Measurements from ENCODE around the gene NTNG1. TPM values are rescaled to one million over a fixed set of nuclear protein-coding genes. Genes with fewer than 3 reads are reported as not detected.

The NTNG1 gene
- total RNA-seq, 1 experiment from 2014 or later, result not detected

DNA sequence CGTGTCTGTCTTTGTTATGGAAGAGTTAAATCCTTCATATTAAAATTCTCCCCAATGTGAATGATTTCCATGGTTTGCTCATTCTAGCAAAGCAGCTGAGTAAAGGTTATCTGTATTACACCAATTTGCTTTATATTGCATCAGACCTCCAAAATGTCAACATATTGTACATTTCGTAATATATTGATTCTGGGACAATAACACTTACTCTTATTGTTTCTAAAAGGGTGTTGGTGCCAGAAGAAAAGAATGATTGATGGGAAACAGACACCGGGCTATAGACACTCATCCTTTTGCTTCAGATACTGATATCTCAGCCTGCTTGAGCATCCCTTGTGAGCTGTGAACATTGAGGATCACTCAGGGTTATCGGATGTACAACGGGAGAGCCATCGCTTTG, 7.0 kb downstream of the NTNG1 start:
- Mint-ChIP-seq H3K9me3 (ENCODE audit: unreplicated experiment) (no peaks in the 10 kb centered on the region), H3K36me3 (ENCODE audit: insufficient read depth, unreplicated experiment) (no peaks in the 10 kb centered on the region), H3K27me3 (ENCODE audit: insufficient read depth, unreplicated experiment) (no peaks in the 10 kb centered on the region), H3K27ac (ENCODE audit: low read depth, unreplicated experiment) (no peak overlapping the region), H3K4me1 (ENCODE audit: insufficient read depth, unreplicated experiment) (no peaks in the 10 kb centered on the region), H3K4me3 (ENCODE audit: unreplicated experiment) (no peak overlapping the region)
- ChIA-PET POLR2A (no interaction called here), CTCF (no interaction called here)
- intact Hi-C loops (cut with micrococcal nuclease), result loop anchor here (10.0 kb wide), 1 partner anchor 353 kb away; no protein-coding TSS in a partner anchor
- DNase-seq (ENCODE audit: unreplicated experiment), result no peak
- TF ChIP-seq, protein P1, sequence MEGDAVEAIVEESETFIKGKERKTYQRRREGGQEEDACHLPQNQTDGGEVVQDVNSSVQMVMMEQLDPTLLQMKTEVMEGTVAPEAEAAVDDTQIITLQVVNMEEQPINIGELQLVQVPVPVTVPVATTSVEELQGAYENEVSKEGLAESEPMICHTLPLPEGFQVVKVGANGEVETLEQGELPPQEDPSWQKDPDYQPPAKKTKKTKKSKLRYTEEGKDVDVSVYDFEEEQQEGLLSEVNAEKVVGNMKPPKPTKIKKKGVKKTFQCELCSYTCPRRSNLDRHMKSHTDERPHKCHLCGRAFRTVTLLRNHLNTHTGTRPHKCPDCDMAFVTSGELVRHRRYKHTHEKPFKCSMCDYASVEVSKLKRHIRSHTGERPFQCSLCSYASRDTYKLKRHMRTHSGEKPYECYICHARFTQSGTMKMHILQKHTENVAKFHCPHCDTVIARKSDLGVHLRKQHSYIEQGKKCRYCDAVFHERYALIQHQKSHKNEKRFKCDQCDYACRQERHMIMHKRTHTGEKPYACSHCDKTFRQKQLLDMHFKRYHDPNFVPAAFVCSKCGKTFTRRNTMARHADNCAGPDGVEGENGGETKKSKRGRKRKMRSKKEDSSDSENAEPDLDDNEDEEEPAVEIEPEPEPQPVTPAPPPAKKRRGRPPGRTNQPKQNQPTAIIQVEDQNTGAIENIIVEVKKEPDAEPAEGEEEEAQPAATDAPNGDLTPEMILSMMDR (IDR thresholded peaks at IDR 0.05; ENCODE audit: unreplicated experiment), result no peak
- BruUV-seq (replicated peaks), result no TSS peak

GRCh38 chr1:107149946-107150345, 9.1 kb downstream of the NTNG1 start:
- DNase-seq (ENCODE audit: unreplicated experiment), result no peak
- POLR2A ChIA-PET, result interaction anchor here (0.6 kb wide), 1 partner anchor 367 kb away, joined by 3 read pairs; no protein-coding TSS in a partner anchor
- Mint-ChIP-seq H3K9me3 (ENCODE audit: unreplicated experiment) (no peaks in the 10 kb centered on the region), H3K27me3 (ENCODE audit: insufficient read depth, unreplicated experiment) (no peaks in the 10 kb centered on the region), H3K4me1 (ENCODE audit: insufficient read depth, unreplicated experiment) (no peaks in the 10 kb centered on the region), H3K27ac (ENCODE audit: low read depth, unreplicated experiment) (no peak overlapping the region), H3K4me3 (ENCODE audit: unreplicated experiment) (no peak overlapping the region), H3K36me3 (ENCODE audit: insufficient read depth, unreplicated experiment) (no peaks in the 10 kb centered on the region)
- BruUV-seq (replicated peaks), result no TSS peak
- TF ChIP-seq, protein P1 (IDR thresholded peaks at IDR 0.05; ENCODE audit: unreplicated experiment), result no peak
- CTCF ChIA-PET, result no interaction called here
- intact Hi-C loops (cut with micrococcal nuclease), result loop anchor here (10.0 kb wide), 1 partner anchor 355 kb away; no protein-coding TSS in a partner anchor

DNA sequence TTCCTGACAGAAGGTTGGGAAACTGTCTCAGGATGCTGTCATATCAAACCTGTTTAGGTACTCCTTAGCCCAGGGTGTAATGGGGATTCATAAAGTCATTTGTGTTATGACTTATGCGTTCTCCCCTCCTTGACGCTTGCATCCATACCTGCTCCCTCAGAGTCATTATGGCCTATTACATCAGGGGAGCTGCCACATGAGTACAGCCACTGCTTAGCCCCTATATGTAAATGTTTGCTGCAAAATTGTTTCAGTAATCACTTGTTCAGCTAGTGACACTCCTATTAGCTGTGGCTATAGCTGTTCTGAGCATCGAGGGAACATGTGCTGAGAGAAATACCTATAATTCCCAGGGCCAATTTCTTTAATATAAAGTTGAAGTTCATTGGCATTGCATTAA, 10.5 kb downstream of the NTNG1 start:
- H3K4me3 Mint-ChIP-seq (ENCODE audit: unreplicated experiment), result no peak overlapping the region
- BruUV-seq (replicated peaks), result no TSS peak
- ChIA-PET POLR2A (interaction anchor here (0.6 kb wide), 1 partner anchor 1238 kb away, joined by 3 read pairs; no protein-coding TSS in a partner anchor), CTCF (interaction anchor here (0.6 kb wide), 1 partner anchor 1347 kb away, joined by 4 read pairs; no protein-coding TSS in a partner anchor)
- H3K27ac Mint-ChIP-seq (ENCODE audit: low read depth, unreplicated experiment), result no peak overlapping the region
- intact Hi-C loops (cut with micrococcal nuclease), result no loop called here
- H3K4me1 Mint-ChIP-seq (ENCODE audit: insufficient read depth, unreplicated experiment), result no peaks in the 10 kb centered on the region
- H3K9me3 Mint-ChIP-seq (ENCODE audit: unreplicated experiment), result no peaks in the 10 kb centered on the region
- no peaks in the 10 kb centered on the region for H3K27me3 Mint-ChIP-seq (ENCODE audit: insufficient read depth, unreplicated experiment)
- TF ChIP-seq, protein P1 (IDR thresholded peaks at IDR 0.05; ENCODE audit: unreplicated experiment), result no peak
- DNase-seq (ENCODE audit: unreplicated experiment), result no peak
- H3K36me3 Mint-ChIP-seq (ENCODE audit: insufficient read depth, unreplicated experiment), result no peaks in the 10 kb centered on the region

DNA sequence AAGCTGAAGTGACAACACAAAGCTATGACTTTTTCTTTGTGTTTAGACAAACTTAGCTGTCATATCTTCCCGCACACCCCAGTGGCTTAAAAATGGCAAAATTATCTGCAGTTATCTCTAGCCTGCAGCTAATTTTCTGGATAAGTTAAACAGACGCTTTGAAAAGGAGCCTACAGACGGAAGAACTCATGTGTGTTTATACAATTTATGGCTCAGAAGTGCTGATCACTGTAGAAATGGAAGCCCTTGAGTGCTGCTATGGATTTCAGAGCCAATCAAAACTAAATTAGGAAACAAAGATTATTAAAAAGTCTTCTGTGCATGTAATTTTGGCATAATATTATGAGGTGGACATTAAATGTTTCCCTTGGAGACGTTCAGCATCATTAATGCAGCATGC, 11.6 kb downstream of the NTNG1 start:
- Mint-ChIP-seq H3K36me3 (ENCODE audit: insufficient read depth, unreplicated experiment) (no peaks in the 10 kb centered on the region), H3K27ac (ENCODE audit: low read depth, unreplicated experiment) (peak overlapping the region; percentile 54), H3K4me3 (ENCODE audit: unreplicated experiment) (no peak overlapping the region), H3K27me3 (ENCODE audit: insufficient read depth, unreplicated experiment) (no peaks in the 10 kb centered on the region), H3K9me3 (ENCODE audit: unreplicated experiment) (no peaks in the 10 kb centered on the region), H3K4me1 (ENCODE audit: insufficient read depth, unreplicated experiment) (no peaks in the 10 kb centered on the region)
- POLR2A ChIA-PET, result no interaction called here
- intact Hi-C loops (cut with micrococcal nuclease), result no loop called here
- CTCF ChIA-PET, result interaction anchor here (0.6 to 1.0 kb wide), 4 partner anchors 80 to 975 kb away, joined by 3 read pairs; no protein-coding TSS in a partner anchor
- DNase-seq (ENCODE audit: unreplicated experiment), result no peak
- no TSS peak for BruUV-seq (replicated peaks)
- TF ChIP-seq, protein P1 (IDR thresholded peaks at IDR 0.05; ENCODE audit: unreplicated experiment), result no peak
